Measurements from ENCODE around the gene CD6.
A peak's percentile ranks its signal among the peaks of the same experiment; 100 is the strongest.

CD6 gene

GRCh38 chr11:60971520-60971919 is at the start of gene CD6:
Gene CD6, plus strand, starts transcription at chr11:60971680. Its CDS starts 186 bp downstream, at chr11:60971866.
- FAIRE-seq (no peak), DNase-seq (ENCODE audit: low spot score) (no peak)

- DNase-seq (ENCODE audit: low spot score) (no peak), FAIRE-seq (no peak)
These were observed 49.6 kb upstream of the CD6 start for GRCh38 chr11:60921777-60922335.

GRCh38 chr11:60922906-60923305 is 48.6 kb upstream of the CD6 start:
- DNase-seq (ENCODE audit: low spot score) (no peak), FAIRE-seq (no peak)

GRCh38 chr11:60923326-60923725 is 48.2 kb upstream of the CD6 start:
- no peak for FAIRE-seq

GRCh38 chr11:60923800-60924109 is 47.7 kb upstream of the CD6 start:
- DNase-seq (ENCODE audit: low spot score) (no peak), FAIRE-seq (no peak)

More at GRCh38 chr11:60923326-60923725, 48.2 kb upstream of the CD6 start:
- DNase-seq (ENCODE audit: low spot score), result no peak

- peak; percentile 58 for FAIRE-seq
- DNase-seq (ENCODE audit: low spot score), result peak; percentile 92
These were observed 47.2 kb upstream of the CD6 start, which contains the start of gene TMEM132A for GRCh38 chr11:60924110-60924905. Gene TMEM132A, plus strand, starts transcription at chr11:60924460. Its CDS starts 174 bp downstream, at chr11:60924634.

- peak; percentile 26 for DNase-seq (ENCODE audit: low spot score)
These were observed 46.3 kb upstream of the CD6 start for GRCh38 chr11:60924906-60925853.

GRCh38 chr11:60925868-60926267 is 45.6 kb upstream of the CD6 start:
- no peak for FAIRE-seq
- peak; percentile 16 for DNase-seq (ENCODE audit: low spot score)

More at GRCh38 chr11:60924906-60925853, 46.3 kb upstream of the CD6 start:
- FAIRE-seq, result no peak

- FAIRE-seq (no peak), DNase-seq (ENCODE audit: low spot score) (no peak)
These were observed 45.0 kb upstream of the CD6 start for GRCh38 chr11:60926500-60926899.

- FAIRE-seq, result no peak
- DNase-seq (ENCODE audit: low spot score), result no peak
These were observed 44.4 kb upstream of the CD6 start for GRCh38 chr11:60927061-60927592.

- no peak for DNase-seq (ENCODE audit: low spot score)
These were observed 43.9 kb upstream of the CD6 start for GRCh38 chr11:60927600-60927999.

GRCh38 chr11:60928563-60929001 is 42.9 kb upstream of the CD6 start:
- DNase-seq (ENCODE audit: low spot score), result no peak
- no peak for FAIRE-seq

More at GRCh38 chr11:60927600-60927999, 43.9 kb upstream of the CD6 start:
- no peak for FAIRE-seq

GRCh38 chr11:60929764-60930163 is 41.7 kb upstream of the CD6 start:
- DNase-seq (ENCODE audit: low spot score), result no peak
- no peak for FAIRE-seq

- DNase-seq (ENCODE audit: low spot score) (no peak), FAIRE-seq (no peak)
These were observed 41.1 kb upstream of the CD6 start for GRCh38 chr11:60930394-60930793.

- FAIRE-seq, result no peak
These were observed 39.6 kb upstream of the CD6 start for GRCh38 chr11:60931917-60932316.

GRCh38 chr11:60932605-60933356 is 38.7 kb upstream of the CD6 start:
- DNase-seq (ENCODE audit: low spot score) (no peak), FAIRE-seq (no peak)

More at GRCh38 chr11:60931917-60932316, 39.6 kb upstream of the CD6 start:
- no peak for DNase-seq (ENCODE audit: low spot score)

- FAIRE-seq, result no peak
- DNase-seq (ENCODE audit: low spot score), result no peak
These were observed 37.9 kb upstream of the CD6 start for GRCh38 chr11:60933416-60934123.

GRCh38 chr11:60934124-60934789 is 37.2 kb upstream of the CD6 start:
- DNase-seq (ENCODE audit: low spot score) (no peak), FAIRE-seq (no peak)

GRCh38 chr11:60934790-60935605 is 36.5 kb upstream of the CD6 start:
- FAIRE-seq, result no peak
- DNase-seq (ENCODE audit: low spot score), result no peak
